ENCODE measurements around the gene INPP5D.

DNA sequence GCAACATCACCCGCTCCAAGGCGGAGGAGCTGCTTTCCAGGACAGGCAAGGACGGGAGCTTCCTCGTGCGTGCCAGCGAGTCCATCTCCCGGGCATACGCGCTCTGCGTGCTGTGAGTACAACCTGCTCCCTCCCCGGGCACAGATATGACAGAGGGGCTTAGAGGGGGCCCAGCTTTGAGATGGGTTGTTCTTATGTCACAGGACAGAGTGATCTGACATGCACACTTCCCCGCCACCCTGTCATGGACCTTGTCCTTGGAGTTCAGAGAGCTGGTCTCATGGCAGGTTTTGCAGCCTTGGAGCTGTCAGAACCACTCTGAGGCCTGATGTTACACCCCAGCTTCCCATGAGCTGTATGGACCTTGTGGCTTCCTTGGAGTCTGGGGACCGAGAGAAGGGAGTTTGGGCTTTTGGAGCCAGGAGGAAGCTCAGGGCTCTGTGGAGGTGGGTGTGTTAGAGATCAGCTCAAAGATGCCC lies 398 bp downstream of the INPP5D start:
- TF ChIP-seq CTCF (IDR thresholded peaks at IDR 0.05) (no peak), POLR2A (IDR thresholded peaks at IDR 0.05) (no peak)

Data from suprapubic skin (tissue), 3 donors.